Measurements from ENCODE around the gene SLC35F2.
"Not testable (repeated sequence)": the region's sequence is repeated elsewhere in the genome, so short reads cannot be mapped to it uniquely, and the experiment has no call there.

The SLC35F2 gene, protein sequence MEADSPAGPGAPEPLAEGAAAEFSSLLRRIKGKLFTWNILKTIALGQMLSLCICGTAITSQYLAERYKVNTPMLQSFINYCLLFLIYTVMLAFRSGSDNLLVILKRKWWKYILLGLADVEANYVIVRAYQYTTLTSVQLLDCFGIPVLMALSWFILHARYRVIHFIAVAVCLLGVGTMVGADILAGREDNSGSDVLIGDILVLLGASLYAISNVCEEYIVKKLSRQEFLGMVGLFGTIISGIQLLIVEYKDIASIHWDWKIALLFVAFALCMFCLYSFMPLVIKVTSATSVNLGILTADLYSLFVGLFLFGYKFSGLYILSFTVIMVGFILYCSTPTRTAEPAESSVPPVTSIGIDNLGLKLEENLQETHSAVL

DNA sequence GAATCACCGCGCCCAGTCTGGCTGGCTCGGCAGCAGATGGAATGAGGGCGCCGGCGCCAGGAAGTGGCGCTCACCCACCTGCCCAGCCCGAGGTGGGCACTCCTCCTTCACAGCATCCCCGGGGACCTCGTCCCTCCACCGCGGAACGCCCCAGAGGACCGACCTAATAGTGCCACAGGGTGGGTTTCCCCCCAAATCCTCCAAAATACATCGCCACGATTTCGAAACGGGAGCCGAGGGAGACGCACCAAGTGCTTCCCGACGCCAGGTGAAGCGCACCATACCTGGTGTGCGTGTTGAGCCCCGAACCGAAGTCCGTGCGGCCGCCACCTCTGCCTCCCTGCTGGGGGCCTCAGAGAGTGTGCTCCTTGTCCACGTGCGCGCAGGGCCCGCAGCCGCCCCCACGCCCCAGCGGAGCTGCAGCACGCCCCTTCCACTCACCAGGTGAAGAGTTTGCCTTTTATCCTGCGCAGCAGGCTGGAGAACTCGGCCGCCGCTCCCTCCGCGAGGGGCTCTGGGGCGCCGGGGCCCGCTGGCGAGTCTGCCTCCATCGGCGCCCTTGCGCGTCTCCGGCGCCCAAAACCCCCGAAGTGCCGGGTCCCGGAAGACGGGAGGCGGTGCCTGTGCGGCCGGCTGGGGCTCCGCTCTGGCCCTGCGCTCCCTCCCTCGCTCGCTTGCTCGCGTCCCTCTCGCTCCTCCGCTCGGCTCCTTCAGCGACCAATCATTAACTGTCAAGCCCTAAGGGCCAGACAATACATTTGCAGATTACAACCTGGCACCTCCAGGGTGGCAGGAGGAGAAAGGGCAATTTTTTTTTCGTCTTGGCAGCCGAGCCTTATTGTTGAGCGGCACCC lies at the start of gene SLC35F2:
TSS of gene SLC35F2 (minus strand) at position 571 of the 854 bp plus-strand sequence. CDS start at position 551, 20 bp downstream.
- in situ Hi-C loops (cut with MboI; ENCODE audit: low sequenced_read_pairs) = no loop called here

GRCh38 chr11:107908211-107908610 lies 49.6 kb upstream of the SLC35F2 start:
- in situ Hi-C loops (cut with MboI; ENCODE audit: low sequenced_read_pairs) = no loop called here

GRCh38 chr11:107898270-107898669 lies 39.7 kb upstream of the SLC35F2 start:
- in situ Hi-C loops (cut with MboI; ENCODE audit: low sequenced_read_pairs) = no loop called here

DNA sequence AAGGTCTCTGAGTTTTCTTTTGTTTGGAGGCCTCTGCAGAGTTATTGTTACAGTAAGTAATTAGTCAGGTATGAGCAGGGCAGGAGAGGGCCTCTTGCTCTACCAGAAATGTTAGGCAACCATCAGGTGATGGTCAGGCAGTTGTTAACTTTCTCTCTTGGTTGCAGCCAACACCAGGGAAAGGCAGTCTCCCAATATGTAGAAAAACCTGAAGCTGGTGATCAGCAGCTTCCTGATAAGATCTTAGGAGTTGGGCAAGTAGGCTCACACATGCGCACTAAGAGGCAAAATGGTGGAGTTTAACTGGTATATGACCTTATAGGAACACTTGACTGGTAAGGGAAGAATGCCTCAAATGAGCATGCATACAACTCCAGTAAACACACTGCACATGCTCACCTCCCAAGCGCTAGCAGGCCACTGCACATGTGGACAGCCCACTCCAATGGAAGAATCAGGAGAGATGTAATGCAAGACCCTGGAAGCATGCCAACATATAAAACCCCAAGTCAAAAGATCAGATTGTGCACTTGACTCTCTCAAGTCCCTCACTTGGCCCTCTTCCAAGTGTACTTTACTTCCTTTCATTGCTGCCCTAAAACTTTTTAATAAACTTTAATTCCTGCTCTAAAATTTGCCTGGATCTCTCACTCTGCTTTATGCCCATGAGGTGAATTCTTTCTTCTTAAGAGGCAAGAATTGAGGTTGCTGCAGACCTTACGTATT lies 23.7 kb upstream of the SLC35F2 start:
- in situ Hi-C loops (cut with MboI; ENCODE audit: low sequenced_read_pairs) = no loop called here

- in situ Hi-C loops (cut with MboI; ENCODE audit: low sequenced_read_pairs) = not testable (repeated sequence)
Observed at GRCh38 chr11:107881471-107881870, 22.9 kb upstream of the SLC35F2 start.

GRCh38 chr11:107876141-107876540 lies 17.6 kb upstream of the SLC35F2 start:
- in situ Hi-C loops (cut with MboI; ENCODE audit: low sequenced_read_pairs) = no loop called here

- in situ Hi-C loops (cut with MboI; ENCODE audit: low sequenced_read_pairs) = no loop called here
Observed at GRCh38 chr11:107864591-107864990, 6.0 kb upstream of the SLC35F2 start.

DNA sequence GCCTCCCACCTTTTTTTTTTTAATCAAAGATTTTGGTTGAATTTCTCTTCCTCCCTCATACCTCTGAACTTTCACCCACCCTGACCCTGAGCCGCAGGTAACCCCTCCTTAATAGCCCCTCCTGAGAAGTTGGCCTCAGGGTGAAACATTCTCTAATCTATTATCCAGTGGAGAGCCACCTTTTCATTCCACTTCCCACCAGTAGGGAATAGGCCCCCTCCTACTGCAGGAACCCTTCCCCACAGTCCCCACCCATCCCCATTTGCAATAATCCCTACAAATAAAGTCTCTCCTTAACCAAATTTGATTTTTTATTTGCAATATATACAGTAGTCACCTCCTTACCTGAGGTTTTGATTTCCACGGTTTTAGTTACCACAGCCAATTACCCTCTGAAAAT lies 2.1 kb upstream of the SLC35F2 start:
- in situ Hi-C loops (cut with MboI; ENCODE audit: low sequenced_read_pairs) = no loop called here

DNA sequence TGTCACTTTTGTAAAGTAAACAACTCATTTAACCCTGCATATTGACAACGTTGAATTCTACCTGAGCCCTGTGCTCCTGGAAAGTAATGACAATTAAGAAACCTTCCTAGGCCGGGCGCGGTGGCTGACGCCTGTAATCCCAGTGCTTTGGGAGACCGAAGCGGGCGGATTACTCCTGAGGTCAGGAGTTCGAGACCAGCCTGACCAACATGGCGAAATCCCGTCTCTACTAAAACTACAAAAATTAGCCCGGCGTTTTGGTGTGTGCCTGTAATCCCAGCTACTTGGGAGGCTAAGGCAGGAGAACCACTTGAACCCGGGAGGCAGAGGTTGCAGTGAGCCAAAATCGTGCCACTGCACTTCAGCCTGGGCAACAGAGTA lies 1.6 kb upstream of the SLC35F2 start:
- in situ Hi-C loops (cut with MboI; ENCODE audit: low sequenced_read_pairs) = not testable (repeated sequence)

GRCh38 chr11:107859459-107860239 lies 1.1 kb upstream of the SLC35F2 start:
- in situ Hi-C loops (cut with MboI; ENCODE audit: low sequenced_read_pairs) = no loop called here

DNA sequence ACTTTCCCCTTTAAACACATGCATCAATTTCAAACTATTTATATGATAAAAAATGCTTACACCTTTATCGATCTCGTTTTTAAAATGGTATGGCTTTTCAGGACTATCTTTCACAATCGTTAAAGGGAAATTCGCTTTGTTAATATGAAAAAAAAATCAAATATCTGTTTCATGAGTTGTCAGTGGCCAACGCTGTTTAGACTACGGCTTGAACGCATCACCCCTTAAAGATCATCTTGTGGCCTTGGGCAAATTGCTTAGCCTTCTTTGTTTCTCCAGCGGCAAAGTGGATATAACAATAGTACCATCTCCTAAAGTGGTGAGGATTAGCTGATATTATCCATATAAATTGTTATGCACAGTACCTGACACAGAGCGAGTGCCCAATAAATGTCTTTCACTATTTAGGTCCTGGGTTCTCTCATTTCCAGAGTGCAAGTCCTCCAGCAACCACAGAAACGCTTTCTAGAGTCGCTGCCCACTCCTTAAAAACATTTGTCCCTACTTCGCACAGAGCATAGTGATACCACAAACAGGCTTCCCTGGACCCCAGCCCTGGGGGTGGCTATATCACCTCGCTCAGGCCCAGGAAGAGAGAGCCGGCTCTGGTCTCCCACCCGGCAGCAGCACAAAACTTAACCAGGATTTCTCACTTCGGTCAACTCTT lies 904 bp downstream of the SLC35F2 start:
- in situ Hi-C loops (cut with MboI; ENCODE audit: low sequenced_read_pairs) = no loop called here

DNA sequence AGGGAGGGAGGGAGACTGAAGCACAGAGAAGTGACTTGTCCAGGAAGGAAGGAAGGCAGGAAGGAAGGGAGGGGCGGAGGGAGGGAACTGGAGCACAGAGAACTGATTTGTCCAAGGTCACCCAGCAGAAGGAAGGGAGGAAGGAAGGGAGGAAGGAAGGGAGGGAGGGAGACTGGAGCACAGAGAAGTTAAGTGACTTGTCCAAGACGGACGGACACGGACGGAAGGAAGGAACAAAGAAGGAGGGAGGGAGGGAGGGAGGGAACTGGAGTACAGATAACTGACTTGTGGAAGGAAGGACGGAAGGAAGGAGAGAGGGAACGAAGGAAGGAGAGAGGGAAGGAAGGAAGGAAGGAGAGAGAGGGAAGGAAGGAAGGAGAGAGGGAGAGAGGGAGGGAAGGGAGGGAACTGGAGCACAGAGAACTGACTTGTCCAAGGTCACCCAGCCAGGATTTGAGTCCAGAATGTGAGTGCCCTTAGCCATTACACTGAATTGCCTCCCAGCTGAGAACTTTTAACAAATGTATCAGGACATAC lies 1.5 kb downstream of the SLC35F2 start:
- in situ Hi-C loops (cut with MboI; ENCODE audit: low sequenced_read_pairs) = no loop called here

DNA sequence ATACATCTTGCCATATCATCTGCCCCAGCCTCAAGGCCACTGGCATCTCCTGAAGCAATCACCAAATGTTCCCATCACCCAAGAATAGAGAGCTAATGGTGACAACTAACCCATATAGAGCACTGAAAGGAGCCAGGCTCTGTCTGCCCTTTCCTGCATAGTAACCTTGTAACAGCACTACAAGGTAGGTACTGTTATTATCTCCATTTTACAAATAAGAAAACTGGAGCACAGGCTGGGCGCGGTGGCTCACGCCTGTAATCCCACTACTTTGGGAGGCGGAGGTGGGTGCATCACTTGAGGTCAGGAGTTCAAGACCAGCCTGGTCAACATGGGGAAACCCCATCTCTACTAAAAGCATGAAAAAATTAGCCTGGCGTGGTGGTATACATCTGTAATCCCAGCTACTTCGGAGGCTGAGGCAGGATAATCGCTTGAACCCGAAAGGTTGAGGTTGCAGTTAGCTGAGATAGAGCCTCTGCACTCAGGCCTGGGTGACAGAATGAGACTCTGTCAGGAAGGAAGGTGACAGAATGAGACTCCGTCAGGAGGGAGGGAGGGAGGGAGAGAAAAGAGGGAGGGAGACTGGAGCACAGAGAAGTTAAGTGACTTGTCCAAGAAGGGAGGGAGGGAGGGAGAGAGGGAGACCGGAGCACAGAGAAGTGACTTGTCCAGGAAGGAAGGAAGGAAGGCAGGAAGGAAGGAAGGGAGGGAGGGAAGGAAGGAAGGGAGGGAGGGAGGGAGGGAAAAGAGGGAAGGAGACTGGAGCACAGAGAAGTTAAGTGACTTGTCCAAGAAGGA lies 2.2 kb downstream of the SLC35F2 start:
- in situ Hi-C loops (cut with MboI; ENCODE audit: low sequenced_read_pairs) = no loop called here

DNA sequence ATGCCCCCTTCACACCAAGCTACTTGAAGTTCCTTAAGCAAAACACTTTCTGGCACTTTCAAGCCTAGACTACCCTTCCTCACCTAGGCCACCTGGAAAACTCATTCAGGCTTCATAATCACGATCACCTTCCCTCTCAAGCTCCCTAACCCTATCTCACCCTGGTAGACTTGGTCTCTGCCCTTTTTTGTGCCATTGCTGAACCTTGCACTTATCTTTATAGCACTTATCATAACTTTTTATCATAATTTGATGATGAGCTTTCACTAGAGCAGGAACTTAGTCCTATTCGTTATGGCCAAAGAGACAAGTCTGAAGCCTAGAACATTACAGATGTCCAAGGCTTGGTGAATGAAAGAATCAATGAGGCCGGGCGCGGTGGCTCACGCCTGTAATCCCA lies 5.5 kb downstream of the SLC35F2 start:
- in situ Hi-C loops (cut with MboI; ENCODE audit: low sequenced_read_pairs) = no loop called here

GRCh38 chr11:107851704-107852310 lies 6.8 kb downstream of the SLC35F2 start:
- in situ Hi-C loops (cut with MboI; ENCODE audit: low sequenced_read_pairs) = no loop called here

- in situ Hi-C loops (cut with MboI; ENCODE audit: low sequenced_read_pairs) = no loop called here
Observed at GRCh38 chr11:107849790-107850189, 8.8 kb downstream of the SLC35F2 start.

- in situ Hi-C loops (cut with MboI; ENCODE audit: low sequenced_read_pairs) = no loop called here
Observed at GRCh38 chr11:107848345-107848744, 10.2 kb downstream of the SLC35F2 start.

- in situ Hi-C loops (cut with MboI; ENCODE audit: low sequenced_read_pairs) = no loop called here
Observed at GRCh38 chr11:107847184-107847583, 11.4 kb downstream of the SLC35F2 start.

- in situ Hi-C loops (cut with MboI; ENCODE audit: low sequenced_read_pairs) = no loop called here
Observed at GRCh38 chr11:107844041-107844440, 14.5 kb downstream of the SLC35F2 start.

All from HL-60/S4 treated with retinoic acid at 250 ng/mL for 4 days and 3 days (cell line).